BJ (cell line): ENCODE results near the gene WDR88. TPM values are rescaled to one million over a fixed set of nuclear protein-coding genes. Genes with fewer than 3 reads are reported as not detected.

Experiments
- CTCF ChIA-PET: fragments of 350-600 bp; formaldehyde crosslinking; extraction: SDS; loops from one replicate; lab custom pipeline; 2021; ENCODE audit warnings: antibody characterized with exemption, inconsistent platforms; lab: Yijun Ruan, JAX
- POLR2A ChIA-PET: fragments of 300-600 bp; sonication (Branson Sonifier 250); formaldehyde crosslinking; extraction: SDS; loops from one replicate; lab custom pipeline; 2021; ENCODE audit warnings: antibody characterized with exemption; lab: Charles Lee
- DNase-seq: peaks from one replicate; pipeline ENCODE4 v3.0.0-alpha.2; 2011; ENCODE audit warnings: low read depth
- H3K27me3 ChIP-seq: 2 replicates; pipeline ENCODE4 v1.6.0; 2011; ENCODE audit warnings: low read length; ENCODE audit not compliant: control insufficient read depth, insufficient read depth
- H3K36me3 ChIP-seq: 2 replicates; pipeline ENCODE4 v1.5.1; 2011; ENCODE audit warnings: low read length; ENCODE audit not compliant: control insufficient read depth, insufficient read depth
- H3K4me3 ChIP-seq: 2 replicates; pipeline ENCODE4 v1.5.1; 2011; ENCODE audit warnings: low read depth, mild to moderate bottlenecking, control low read depth, low read length
- polyA plus RNA-seq: library from polyadenylated mRNA; depleted of rRNA; stranded (reverse); fragments of >200 nt; gene quantifications from 2 replicates; pipeline ENCODE4 v1.2.3, GENCODE V29; 2011
- TF ChIP-seq, protein P1 (sequence below): IDR thresholded peaks from 2 replicates; pipeline ENCODE4 v1.5.1; 2011; ENCODE audit warnings: low read depth, mild to moderate bottlenecking, control low read depth, inconsistent platforms, low read length, moderate library complexity; ENCODE audit not compliant: insufficient read depth

The WDR88 gene
- polyA plus RNA-seq, 1 experiment, result not detected

DNA sequence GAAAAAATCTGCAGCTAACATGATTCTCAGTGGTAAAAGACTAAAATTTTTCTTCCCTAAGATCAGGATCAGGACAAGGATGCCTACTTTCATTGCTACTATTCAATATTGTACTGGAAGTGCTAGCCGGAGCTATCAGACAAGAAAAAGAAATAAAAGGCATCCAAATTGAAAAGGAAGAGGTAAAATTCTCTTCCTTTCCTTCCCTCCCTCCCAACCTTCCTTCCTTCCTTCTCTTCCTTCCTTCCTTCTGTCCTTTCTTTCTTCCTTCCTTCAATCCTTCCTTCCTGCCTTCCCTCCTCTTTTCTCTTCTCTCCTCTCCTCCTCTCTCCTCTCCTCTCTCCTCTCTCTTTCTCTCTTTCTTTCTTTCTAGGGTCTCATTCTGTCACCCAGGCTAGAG, 35.5 kb downstream of the WDR88 start:
- CTCF ChIA-PET, result interaction anchor here (0.6 to 1.7 kb wide), 4 partner anchors 11 to 23 kb away, joined by 3 to 6 read pairs (median 4); no protein-coding TSS in a partner anchor
- H3K4me3 ChIP-seq, result no peak overlapping the region
- no peaks in the 10 kb centered on the region for H3K36me3 ChIP-seq
- TF ChIP-seq, protein P1, sequence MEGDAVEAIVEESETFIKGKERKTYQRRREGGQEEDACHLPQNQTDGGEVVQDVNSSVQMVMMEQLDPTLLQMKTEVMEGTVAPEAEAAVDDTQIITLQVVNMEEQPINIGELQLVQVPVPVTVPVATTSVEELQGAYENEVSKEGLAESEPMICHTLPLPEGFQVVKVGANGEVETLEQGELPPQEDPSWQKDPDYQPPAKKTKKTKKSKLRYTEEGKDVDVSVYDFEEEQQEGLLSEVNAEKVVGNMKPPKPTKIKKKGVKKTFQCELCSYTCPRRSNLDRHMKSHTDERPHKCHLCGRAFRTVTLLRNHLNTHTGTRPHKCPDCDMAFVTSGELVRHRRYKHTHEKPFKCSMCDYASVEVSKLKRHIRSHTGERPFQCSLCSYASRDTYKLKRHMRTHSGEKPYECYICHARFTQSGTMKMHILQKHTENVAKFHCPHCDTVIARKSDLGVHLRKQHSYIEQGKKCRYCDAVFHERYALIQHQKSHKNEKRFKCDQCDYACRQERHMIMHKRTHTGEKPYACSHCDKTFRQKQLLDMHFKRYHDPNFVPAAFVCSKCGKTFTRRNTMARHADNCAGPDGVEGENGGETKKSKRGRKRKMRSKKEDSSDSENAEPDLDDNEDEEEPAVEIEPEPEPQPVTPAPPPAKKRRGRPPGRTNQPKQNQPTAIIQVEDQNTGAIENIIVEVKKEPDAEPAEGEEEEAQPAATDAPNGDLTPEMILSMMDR, result no peak
- no peak for DNase-seq
- POLR2A ChIA-PET, result no interaction called here
- H3K27me3 ChIP-seq, result no peaks in the 10 kb centered on the region

DNA sequence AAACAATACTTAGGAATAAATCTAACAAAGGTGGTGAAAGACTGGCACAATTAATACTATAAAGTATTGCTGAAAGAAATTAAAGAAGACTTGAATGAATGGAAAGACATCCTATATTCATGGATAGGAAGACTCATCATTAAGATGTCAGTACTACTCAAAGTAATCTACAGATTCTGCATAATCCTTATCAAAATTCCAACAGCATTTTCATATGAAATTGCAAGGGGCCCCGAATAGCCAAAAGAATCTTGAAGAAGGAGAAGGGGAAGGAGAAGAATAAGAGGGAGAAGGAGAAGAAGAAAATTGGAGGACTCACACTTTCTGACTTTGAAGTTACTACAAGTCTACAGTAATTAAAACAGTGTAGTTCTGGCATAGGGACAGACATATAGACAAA, 36.6 kb downstream of the WDR88 start:
- DNase-seq, result no peak
- TF ChIP-seq, protein P1, result no peak
- Histone ChIP-seq H3K36me3 (no peaks in the 10 kb centered on the region), H3K27me3 (no peaks in the 10 kb centered on the region), H3K4me3 (no peak overlapping the region)
- ChIA-PET POLR2A (no interaction called here), CTCF (no interaction called here)

DNA sequence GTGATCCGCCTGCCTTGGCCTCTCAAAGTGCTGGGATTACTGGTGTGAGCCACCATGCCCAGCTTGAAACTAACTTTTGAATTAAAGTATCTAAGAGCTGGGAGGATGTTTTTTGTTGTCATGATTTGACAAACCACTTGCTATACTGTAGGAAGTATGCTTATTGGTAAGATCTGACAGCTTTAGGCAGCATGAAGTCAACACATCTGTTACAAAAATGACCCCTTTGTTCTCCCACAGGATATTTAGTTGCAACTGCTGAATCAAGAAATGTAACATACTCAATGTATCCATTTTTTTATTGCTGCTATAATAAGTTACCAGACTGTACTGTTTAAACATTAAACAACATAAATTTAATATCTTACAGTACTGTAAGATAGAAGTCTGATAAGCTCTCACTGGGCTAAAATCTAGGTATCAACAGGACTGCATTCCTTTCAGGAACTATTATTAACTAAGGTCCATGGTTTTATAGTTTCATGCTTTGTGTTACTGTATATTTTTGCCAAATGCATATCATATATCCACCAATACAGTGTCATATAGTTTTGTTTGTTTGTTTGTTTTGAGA, 39.4 kb downstream of the WDR88 start:
- Histone ChIP-seq H3K4me3 (no peak overlapping the region), H3K27me3 (no peaks in the 10 kb centered on the region), H3K36me3 (no peaks in the 10 kb centered on the region)
- POLR2A ChIA-PET, result interaction anchor here (0.5 kb wide), 1 partner anchor 66 kb away, joined by 4 read pairs; no protein-coding TSS in a partner anchor
- CTCF ChIA-PET, result interaction anchor here (1.1 to 2.1 kb wide), 5 partner anchors 13 to 27 kb away, joined by 3 to 7 read pairs (median 5); no protein-coding TSS in a partner anchor
- no peak for DNase-seq
- TF ChIP-seq, protein P1, result no peak

DNA sequence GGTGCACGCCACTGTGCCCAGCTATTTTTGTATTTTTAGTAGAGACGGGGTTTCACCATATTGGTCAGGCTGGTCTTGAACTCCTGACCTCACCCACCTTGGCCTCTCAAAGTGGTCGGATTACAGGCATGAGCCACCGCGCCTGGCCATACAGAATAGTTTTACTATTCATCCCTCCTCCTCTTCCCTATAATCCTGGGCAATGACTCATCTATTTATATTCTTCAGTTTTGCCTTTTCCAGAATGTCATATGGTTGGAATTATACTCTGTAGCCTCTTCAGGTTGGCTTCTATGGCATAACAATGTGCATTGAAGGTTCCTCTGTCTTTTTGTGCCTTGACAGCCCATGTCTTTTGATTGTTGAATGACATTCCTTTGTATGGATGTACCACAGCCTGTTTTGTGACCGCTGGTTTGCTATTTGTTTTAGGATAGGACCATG, 40.0 kb downstream of the WDR88 start:
- ChIA-PET POLR2A (no interaction called here), CTCF (interaction anchor here (1.1 to 2.1 kb wide), 2 partner anchors 13 to 15 kb away, joined by 3 to 5 read pairs; no protein-coding TSS in a partner anchor)
- no peaks in the 10 kb centered on the region for H3K27me3 ChIP-seq
- H3K36me3 ChIP-seq, result no peaks in the 10 kb centered on the region
- no peak for DNase-seq
- H3K4me3 ChIP-seq, result no peak overlapping the region
- TF ChIP-seq, protein P1, result no peak

DNA sequence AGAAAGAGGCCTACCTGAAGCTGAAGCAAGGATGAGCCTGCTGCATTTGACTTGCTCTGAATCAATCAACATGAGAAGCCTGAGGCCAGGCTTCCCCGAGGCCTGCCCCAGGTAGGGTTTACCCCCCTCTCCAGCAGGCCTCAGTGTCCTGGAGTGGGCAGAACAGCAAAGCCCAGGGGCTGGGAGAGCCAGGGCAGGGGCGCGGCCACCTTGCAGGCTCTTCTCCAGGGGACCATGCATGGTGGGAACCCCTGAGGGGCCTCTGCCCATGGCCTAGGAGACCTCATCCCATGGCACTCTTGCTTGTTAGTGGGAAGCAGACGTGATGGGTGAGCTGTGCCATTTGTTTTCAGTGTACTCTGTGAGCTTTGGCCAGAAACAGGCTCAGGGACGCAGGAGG, 42.3 kb downstream of the WDR88 start:
- Histone ChIP-seq H3K4me3 (no peak overlapping the region), H3K27me3 (no peaks in the 10 kb centered on the region), H3K36me3 (no peaks in the 10 kb centered on the region)
- TF ChIP-seq, protein P1, result no peak
- ChIA-PET CTCF (interaction anchor here (0.7 to 2.4 kb wide), 5 partner anchors 10 to 62 kb away, joined by 3 to 13 read pairs (median 3); no protein-coding TSS in a partner anchor), POLR2A (no interaction called here)
- DNase-seq, result no peak
